ENCODE results near the gene FBXO45.
"Not testable (repeated sequence)": the region's sequence is repeated elsewhere in the genome, so short reads cannot be mapped to it uniquely, and the experiment has no call there.

FBXO45 gene

DNA sequence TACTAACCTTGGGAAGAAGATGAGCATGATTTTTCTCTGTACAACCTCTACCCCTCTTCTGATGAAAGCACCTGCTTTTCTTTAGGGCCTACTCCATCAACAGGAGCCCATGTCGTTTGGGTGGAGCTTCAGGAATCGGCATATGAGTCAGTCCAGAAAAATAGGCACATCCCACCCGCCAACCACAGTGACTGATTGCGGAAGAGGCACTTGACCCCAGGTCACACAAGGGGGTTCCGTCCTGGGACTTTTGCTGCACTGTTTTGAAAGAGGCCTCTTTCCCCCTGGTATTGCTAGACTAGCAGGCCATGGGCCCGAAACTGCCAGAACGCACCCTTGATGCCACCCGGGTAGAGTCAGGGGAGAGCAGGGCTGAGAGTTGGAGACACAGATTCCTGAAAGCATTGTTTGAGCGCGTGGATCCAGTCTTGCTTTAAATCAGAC is 51.7 kb downstream of the FBXO45 start:
- no peak for DNase-seq

DNA sequence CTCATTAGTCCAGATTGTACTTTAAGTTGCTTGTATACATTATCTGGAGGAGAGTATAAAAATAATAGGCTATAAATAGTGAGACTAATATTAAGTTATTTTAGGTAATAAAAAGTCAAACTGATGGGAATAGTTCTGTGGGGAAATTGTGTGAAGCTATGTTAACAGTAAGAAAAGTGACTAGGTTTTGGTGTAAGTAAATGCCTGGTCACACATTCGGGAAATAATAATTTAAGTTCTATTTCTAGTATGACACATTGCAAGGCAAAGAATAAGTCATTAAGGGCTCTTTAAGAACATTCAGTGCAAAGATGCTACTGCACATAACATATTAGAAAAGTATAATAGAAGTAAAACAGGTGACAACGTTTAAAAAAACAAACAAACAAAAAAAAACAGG is 52.2 kb downstream of the FBXO45 start:
- DNase-seq = no peak

DNA sequence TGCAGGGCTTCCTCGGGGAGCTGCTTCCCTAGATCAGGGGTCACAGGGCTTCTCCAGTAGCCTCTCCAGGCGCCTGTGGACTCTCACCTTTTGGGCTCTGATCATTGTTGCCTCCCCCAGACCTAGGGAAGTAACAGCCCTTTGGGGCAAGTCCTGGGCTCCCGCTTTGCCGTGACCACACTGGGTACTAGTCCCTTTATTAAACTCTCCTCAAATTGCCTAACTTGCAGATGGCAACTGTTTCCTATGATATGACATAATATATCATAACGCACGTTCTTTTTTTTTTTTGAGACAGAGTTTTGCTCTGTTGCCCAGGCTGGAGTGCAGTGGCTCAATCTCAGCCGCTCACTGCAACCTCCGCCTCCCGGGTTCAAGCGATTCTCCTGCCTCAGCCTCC is 53.2 kb downstream of the FBXO45 start:
- DNase-seq = no peak

DNA sequence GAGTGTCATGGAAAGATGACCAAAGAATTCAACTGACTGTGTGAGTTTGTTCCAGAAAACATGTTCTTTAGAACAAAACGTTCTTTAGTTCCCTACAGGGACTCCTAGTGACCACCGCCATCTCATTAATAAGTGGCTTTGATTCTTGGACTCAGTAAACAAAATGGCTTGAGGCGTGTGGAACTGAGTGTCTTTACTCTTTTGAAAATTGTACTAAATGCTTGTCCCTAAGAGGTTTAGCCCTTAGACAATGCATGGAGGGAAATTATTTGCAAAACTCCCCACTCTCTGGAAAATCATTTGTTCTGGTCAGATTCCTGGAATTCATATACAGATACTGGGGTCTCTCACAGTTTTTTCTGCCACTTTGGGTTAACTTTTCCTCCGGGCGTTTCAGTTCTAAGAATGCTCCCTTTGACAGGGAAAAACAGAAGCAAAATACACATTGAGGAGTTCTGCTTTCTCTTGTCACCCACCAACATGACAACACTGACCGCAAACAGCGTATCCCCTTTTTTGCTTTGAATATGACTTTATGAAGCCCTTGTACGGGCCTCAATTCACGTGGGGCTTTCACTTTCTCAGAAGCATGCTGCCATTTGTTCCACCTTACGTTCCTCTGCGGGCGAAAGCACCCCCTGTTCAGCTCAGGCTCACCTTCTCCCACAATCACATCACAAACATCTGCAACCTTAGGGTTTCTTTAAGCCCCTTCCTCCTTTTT is 55.8 kb downstream of the FBXO45 start:
- DNase-seq = no peak

DNA sequence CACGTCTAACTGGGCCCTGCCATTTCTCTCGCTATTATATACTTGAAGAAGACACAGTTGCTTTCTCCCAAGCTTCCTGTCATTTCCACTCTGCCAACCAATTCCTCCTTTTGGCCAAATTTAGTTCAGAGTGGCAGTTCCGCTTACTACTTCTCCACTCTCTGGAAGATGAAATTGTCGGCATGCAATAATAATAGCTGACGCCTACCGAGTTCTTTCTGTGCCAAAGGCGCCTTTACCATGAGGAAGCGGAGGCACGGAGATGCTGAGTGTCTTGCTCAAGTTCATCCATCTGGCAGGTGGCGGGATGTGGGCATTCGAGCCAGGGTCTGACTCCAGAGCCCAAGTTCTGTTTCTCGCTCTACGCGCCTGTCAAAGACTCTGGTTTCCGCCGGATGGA is 56.4 kb downstream of the FBXO45 start:
- no peak for DNase-seq

DNA sequence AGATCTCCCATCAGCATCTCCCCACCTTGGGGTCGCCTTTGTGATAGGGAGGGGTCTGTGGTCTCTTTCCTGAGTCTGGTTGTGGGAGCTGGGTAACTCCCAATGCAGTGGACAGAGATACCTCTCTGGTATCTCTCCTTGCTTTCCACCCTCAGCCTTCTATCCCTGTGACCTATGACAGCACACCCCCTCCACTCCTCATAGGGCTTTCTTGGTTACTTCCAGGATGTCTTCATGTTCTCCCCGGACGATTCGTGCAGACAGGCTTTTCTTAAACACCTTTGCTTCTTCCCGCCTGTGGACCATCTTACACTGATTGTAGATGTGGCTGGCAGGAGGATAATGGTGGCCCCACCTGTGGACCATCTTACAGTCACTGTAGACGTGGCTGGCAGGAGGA is 56.9 kb downstream of the FBXO45 start:
- DNase-seq = no peak

DNA sequence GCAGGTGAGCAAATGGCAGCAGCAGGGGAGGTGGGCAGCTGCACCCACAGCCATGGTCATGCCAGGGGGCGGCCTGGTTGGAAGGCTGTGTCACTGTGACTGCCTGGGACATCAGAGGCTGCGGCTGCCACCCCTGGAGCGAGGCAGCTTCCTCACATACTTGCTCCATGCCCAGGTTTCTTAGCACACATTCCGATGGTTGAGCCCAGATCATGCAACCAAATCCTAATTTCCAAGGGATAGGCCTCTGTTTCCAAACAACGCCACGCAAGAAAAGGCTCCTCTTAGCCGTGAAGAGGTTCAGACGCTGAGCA is 59.4 kb downstream of the FBXO45 start:
- DNase-seq = no peak

DNA sequence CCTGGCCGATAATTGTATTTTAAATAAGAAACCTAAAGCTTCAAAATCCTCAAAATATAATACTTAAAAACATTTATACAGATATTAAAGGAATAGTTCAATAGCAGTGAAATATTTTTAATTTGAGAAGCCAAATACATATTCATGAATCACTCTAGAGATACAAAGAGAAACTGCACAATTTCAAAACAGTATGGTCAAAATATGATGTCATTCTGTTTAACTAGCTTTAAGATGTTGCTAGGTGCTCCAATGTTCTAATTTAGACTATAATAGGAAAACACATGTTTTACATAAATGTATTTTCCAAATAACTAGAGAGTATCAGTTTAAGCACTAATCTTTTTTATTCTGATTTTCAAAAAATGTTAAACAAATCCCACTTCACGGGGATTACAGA is 60.8 kb downstream of the FBXO45 start:
- DNase-seq = no peak

DNA sequence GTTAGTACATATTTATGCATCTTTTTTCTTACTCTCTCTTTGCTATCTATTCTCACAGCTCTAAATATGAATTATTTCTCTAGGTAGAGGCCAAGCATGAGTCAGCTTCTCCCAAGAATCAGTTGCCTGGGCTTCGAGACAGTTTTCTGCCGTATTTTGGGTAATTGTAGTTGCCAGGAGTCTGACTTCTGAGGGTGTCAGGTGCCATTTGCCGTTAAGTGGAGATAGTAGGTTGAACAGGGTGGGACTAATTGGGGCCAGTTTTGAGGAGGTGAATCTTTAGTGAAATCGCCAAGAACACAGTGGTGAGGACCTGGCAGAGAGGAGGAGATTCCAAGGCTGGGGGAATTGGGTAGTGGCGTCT is 63.2 kb downstream of the FBXO45 start:
- no peak for DNase-seq

DNA sequence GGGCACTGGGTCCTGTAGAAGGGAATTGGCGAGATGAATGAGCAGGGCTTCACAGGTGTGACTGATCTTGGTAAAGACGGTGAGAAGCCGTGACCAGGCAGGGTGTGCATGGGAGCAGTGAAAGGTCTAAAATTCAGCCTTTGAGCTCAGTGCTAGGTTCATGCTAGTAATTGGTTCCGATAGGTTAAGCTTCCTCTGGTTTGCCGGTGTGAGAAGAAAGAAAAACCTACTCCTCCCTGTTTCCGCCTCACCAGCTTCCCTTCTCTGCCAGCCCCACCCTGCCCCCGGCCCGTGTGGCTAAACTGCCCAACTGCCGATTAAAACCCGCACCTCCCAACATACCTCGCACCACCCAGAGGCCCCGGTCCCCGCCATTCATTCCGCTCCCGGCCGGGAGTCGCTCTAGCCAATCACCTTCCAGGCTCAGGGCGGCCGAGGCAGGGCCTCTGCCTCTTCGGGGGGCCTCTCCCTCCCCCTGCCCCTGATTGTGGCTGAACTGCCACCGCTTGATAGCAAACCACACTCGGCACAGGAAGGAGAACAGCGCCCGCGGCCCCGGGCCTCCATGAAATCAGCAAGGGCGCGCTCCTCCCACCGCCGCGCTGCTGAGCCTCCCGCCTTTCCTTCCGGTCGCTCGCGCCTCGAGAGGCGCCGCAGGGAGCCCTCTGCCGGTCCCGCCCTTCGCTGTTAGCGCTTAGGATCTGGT is 63.7 kb downstream of the FBXO45 start:
- DNase-seq = peak; percentile 95

DNA sequence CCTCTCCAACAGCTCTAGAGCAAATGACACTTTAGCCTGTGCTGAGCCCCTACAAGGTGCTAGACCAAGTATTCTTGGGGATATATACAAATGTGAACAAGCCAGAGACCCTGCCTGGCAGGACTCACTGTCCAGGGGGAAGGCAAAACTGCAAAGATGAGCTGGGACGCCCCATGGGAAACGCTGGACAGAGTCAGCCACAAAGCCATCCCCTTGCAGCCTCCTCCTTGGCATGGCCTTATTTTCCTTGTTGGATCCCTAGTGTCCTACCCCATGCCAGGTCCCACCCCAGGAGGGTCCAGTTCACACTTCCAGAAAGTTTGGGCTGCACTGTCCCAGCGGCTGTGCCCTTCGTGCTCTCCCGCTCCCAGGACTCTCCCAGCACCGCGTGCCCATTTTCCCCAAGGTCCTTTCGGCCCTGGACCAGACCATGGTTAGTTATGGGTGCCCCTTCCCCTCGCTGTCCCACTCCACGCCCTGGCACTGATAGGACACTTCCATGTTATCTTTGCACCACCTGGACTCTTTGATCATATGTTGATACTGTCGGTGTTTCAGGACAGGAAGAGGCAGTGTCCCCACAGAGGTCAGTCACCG is 65.2 kb downstream of the FBXO45 start:
- DNase-seq = no peak

DNA sequence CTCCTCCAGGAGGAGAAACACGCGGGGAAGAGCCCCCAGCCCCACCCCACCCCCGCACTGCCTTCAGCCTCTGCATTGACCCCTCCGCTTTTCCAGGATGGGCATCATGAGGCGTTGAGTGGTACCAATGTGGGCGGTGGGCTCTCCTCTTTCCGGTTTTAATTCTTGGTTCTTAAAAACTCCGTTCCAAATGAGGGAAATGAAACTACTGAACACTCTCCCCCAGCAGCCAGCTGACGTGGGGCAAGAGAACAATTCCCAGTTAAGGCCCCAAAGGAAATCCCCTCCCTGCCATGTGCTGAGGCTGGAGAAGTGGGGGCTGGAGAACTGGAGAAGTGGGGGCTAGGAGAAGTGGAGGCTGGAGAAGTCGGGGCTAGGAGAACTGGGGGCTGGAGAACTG is 65.8 kb downstream of the FBXO45 start:
- no peak for DNase-seq

DNA sequence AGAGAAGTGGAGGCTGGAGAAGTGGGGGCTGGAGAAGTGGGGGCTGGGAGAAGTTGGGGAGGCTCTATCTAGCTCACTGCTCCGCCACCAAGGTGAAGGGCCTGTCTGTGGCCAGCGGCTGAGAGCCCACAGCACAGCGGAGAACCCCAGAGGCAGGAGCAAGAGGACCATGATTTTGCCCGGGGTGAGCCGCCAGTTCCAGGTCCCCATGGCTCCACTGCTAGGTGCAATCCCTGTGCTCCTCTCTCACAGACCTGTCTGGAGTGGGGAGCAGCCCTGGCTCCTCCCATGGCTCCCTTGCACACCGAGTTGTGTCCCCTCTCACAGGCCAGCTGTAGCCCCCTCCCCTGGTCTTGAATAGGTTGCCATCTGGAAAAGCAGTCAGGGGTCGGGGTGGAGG is 66.4 kb downstream of the FBXO45 start:
- no peak for DNase-seq

DNA sequence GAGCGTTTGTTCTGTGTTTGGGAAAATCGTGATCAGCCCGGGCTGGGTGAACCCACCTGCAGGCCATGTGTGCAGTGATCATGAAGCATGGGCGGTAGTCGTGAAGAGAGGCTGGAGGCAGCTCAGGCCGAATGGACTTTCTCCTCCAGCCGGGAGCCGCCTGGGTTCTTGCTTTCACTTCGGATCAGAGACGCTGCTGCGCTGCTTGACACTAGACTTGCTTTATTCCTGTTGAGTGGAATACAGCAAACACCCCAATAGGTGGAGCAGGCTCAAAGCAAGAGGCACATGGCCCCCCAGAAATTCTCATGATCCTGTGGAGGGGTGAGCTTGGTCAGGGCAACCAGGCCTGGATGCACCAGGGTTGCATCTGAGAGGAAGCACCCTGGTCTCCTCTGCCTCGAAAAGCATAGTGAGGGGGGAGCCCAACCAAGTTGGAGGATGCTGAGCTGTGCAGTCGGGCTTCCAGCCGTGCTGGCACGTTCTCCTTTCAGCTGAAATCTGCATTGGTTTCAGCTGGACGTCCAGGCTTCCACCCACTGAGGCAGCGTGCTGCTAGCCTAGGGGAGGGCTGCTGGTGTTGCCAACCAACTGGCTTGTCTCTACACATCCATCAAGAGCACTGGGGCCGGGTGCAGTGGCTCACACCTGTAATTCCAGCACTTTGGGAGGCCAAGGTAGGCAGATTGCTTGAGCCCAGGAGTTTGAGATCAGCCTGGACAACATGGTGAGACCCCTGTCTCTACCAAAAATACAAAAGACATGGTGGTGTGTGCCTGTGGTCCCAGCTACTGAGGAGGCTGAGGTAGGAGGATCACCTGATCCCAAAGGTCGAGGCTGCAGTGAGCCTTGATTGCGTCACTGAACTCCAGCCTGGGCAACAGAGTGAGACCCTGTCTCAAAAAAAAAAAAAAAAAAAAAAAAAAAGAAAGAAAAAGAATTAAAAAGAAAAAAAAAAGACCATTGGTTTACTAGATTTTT is 68.2 kb downstream of the FBXO45 start:
- no peak for DNase-seq

DNA sequence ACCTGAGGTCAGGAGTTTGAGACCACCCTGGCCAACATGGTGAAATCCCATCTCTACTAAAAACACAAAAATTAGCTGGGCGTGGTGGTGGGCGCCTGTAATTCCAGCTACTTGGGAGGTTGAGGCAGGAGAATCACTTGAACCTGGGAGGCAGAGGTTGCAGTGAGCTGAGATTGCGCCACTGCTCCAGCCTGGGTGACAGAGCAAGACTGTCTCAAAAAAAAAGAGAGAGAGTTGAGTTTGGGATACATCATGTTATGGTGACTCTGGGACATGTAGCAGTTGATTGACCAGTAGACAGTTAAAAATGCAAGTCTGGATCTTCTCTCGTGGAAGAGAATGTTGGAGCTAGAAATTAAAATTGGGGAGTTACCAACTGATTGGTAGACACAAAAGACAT is 69.5 kb downstream of the FBXO45 start:
- DNase-seq = not testable (repeated sequence)
